ENCODE measurements around the gene GJD4.

Gene GJD4

DNA sequence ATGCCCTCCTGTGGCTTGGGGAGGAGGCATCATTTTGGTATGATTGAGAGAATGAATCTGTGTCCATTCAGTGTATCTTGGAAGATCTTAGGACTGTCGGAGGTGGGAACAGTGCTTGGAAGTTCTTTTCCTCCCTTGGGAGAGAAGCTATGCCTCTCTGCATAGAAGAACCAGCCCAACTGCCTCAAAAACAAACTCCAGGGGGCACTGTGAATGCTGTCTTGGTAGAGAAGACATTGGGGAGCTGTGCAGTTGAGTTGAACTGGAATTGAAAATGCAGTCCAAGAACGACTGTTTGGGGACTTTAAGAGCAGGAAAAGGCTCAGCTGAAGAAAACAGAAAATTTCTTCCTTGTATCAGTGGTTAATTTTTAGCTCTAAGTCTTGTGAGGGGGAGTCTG lies 4.9 kb upstream of the GJD4 start:
- TF ChIP-seq, protein P1, sequence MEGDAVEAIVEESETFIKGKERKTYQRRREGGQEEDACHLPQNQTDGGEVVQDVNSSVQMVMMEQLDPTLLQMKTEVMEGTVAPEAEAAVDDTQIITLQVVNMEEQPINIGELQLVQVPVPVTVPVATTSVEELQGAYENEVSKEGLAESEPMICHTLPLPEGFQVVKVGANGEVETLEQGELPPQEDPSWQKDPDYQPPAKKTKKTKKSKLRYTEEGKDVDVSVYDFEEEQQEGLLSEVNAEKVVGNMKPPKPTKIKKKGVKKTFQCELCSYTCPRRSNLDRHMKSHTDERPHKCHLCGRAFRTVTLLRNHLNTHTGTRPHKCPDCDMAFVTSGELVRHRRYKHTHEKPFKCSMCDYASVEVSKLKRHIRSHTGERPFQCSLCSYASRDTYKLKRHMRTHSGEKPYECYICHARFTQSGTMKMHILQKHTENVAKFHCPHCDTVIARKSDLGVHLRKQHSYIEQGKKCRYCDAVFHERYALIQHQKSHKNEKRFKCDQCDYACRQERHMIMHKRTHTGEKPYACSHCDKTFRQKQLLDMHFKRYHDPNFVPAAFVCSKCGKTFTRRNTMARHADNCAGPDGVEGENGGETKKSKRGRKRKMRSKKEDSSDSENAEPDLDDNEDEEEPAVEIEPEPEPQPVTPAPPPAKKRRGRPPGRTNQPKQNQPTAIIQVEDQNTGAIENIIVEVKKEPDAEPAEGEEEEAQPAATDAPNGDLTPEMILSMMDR (IDR thresholded peaks at IDR 0.05; ENCODE audit: low read depth, low read length, missing control alignments) = peak; percentile 56
- H3K27me3 ChIP-seq (replicated peaks) = no peaks in the 10 kb centered on the region

DNA sequence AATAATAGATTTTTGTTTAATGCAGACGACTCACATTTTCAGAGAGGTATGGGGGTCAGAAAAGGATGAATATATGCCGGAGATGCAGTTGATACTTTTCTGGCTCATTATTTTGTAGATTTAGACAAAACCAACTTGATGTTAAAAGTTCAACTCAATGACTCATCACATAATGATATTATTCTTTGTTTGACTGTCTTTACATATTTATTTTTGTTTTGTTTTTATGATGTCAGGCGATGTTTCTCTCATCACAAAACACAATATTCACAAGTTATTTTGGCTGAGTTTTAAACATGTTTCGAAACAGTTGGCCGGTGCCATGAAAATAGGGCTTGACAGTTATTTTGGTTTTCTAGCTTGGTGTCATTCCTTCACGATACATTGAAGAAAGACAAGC lies 1.3 kb downstream of the GJD4 start:
- H3K27me3 ChIP-seq (replicated peaks) = no peaks in the 10 kb centered on the region
- TF ChIP-seq, protein P1 (IDR thresholded peaks at IDR 0.05; ENCODE audit: low read depth, low read length, missing control alignments) = no peak
- in situ Hi-C loops (cut with HindIII; ENCODE audit: low pct_ligation_motif_present, low sequenced_read_pairs) = no loop called here
- DNase-seq = no peak
- H3K4me3 ChIP-seq (ENCODE audit: low read depth, low read length) = no peak overlapping the region
- peak overlapping the region; percentile 40 for H3K27ac ChIP-seq
- H3K36me3 ChIP-seq (replicated peaks) = no peaks in the 10 kb centered on the region

More for the DNA sequence above, 4.9 kb upstream of the GJD4 start:
- Histone ChIP-seq H3K27ac (no peak overlapping the region), H3K4me3 (ENCODE audit: low read depth, low read length) (no peak overlapping the region), H3K36me3 (replicated peaks) (no peaks in the 10 kb centered on the region)
- no peak for DNase-seq
- in situ Hi-C loops (cut with HindIII; ENCODE audit: low pct_ligation_motif_present, low sequenced_read_pairs) = no loop called here

DNA sequence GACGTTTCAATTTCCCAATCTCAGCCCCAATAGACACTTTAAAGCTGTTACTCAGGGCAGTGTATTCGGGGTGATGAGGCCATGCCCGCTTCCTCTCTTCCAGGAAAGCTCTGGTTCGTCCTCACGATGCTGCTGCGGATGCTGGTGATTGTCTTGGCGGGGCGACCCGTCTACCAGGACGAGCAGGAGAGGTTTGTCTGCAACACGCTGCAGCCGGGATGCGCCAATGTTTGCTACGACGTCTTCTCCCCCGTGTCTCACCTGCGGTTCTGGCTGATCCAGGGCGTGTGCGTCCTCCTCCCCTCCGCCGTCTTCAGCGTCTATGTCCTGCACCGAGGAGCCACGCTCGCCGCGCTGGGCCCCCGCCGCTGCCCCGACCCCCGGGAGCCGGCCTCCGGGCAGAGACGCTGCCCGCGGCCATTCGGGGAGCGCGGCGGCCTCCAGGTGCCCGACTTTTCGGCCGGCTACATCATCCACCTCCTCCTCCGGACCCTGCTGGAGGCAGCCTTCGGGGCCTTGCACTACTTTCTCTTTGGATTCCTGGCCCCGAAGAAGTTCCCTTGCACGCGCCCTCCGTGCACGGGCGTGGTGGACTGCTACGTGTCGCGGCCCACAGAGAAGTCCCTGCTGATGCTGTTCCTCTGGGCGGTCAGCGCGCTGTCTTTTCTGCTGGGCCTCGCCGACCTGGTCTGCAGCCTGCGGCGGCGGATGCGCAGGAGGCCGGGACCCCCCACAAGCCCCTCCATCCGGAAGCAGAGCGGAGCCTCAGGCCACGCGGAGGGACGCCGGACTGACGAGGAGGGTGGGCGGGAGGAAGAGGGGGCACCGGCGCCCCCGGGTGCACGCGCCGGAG lies 2.6 kb downstream of the GJD4 start:
- Histone ChIP-seq H3K4me3 (ENCODE audit: low read depth, low read length) (peak overlapping the region; percentile 52), H3K27me3 (replicated peaks) (no peaks in the 10 kb centered on the region), H3K36me3 (replicated peaks) (no peaks in the 10 kb centered on the region), H3K27ac (no peak overlapping the region)
- TF ChIP-seq, protein P1 (IDR thresholded peaks at IDR 0.05; ENCODE audit: low read depth, low read length, missing control alignments) = no peak
- DNase-seq = no peak
- in situ Hi-C loops (cut with HindIII; ENCODE audit: low pct_ligation_motif_present, low sequenced_read_pairs) = no loop called here

DNA sequence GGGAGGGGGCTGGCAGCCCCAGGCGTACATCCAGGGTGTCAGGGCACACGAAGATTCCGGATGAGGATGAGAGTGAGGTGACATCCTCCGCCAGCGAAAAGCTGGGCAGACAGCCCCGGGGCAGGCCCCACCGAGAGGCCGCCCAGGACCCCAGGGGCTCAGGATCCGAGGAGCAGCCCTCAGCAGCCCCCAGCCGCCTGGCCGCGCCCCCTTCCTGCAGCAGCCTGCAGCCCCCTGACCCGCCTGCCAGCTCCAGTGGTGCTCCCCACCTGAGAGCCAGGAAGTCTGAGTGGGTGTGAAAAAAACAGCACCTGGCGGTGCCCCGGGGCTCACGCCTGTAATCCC lies 3.2 kb downstream of the GJD4 start:
- Histone ChIP-seq H3K36me3 (replicated peaks) (no peaks in the 10 kb centered on the region), H3K27me3 (replicated peaks) (no peaks in the 10 kb centered on the region), H3K27ac (no peak overlapping the region), H3K4me3 (ENCODE audit: low read depth, low read length) (peak overlapping the region; percentile 52)
- in situ Hi-C loops (cut with HindIII; ENCODE audit: low pct_ligation_motif_present, low sequenced_read_pairs) = no loop called here
- DNase-seq = no peak
- TF ChIP-seq, protein P1 (IDR thresholded peaks at IDR 0.05; ENCODE audit: low read depth, low read length, missing control alignments) = no peak

DNA sequence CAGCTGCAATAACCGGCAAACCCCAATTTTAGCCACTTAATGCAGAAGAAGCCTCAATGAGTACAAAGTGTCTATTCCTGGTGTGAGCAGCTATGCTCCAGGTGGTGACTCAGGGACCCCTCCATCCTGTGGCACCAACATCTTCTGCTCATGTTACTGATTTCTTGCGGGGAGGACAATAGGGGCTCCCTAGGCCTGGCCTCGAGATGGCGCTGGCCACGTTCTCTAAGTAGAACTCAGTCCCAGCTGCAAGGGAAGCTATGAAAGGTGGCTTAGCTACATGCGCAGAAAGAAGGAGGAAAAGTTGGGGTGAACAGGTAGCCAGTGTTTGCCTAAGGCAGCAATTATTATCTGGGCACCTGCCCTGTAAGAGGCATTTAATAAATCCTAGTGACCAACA lies 6.6 kb downstream of the GJD4 start:
- in situ Hi-C loops (cut with HindIII; ENCODE audit: low pct_ligation_motif_present, low sequenced_read_pairs) = no loop called here
- TF ChIP-seq, protein P1 (IDR thresholded peaks at IDR 0.05; ENCODE audit: low read depth, low read length, missing control alignments) = peak; percentile 36
- H3K27ac ChIP-seq = no peak overlapping the region
- no peaks in the 10 kb centered on the region for H3K27me3 ChIP-seq (replicated peaks)
- no peak overlapping the region for H3K4me3 ChIP-seq (ENCODE audit: low read depth, low read length)
- H3K36me3 ChIP-seq (replicated peaks) = no peaks in the 10 kb centered on the region
- no peak for DNase-seq

Data from brain microvascular endothelial cell (primary cell).